Prostate gland (tissue), 2 donors: ENCODE results near the gene FAXDC2. TPM values are rescaled to one million over a fixed set of nuclear protein-coding genes. Genes with fewer than 3 reads are reported as not detected.

Experiments
- DNase-seq: peaks from one replicate; pipeline ENCODE4 v3.0.0-alpha.2; 2019; ENCODE audit warnings: low spot score
- H3K27ac ChIP-seq, 2 donors: fragments of 200-600 bp; sonication (generic); 2 replicates each; pipeline ENCODE4 v1.5.1; 2017 to 2019
- H3K27me3 ChIP-seq: fragments of 200-600 bp; sonication (generic); replicated peaks from 2 replicates; pipeline ENCODE4 v1.5.1; 2019; ENCODE audit not compliant: insufficient read depth
- H3K36me3 ChIP-seq, 2 donors: fragments of 200-600 bp; sonication (generic); 1 replicate in 1 of 2; 2 replicates in 1 of 2; pipeline versions ENCODE4 v1.5.1 to v1.8.1; 2017 to 2019
- H3K4me1 ChIP-seq: fragments of 200-600 bp; sonication (generic); replicated peaks from 2 replicates; pipeline ENCODE4 v1.5.1; 2019
- H3K4me3 ChIP-seq, 2 donors: fragments of 200-600 bp; sonication (generic); 2 replicates each; pipeline ENCODE4 v1.5.1; 2017 to 2019
- H3K9me3 ChIP-seq: fragments of 200-600 bp; sonication (generic); 2 replicates; pipeline ENCODE4 v1.5.1; 2017
- POLR2A ChIP-seq: fragments of 450-650 bp; IDR thresholded peaks from one replicate; pipeline ENCODE4 v1.6.1; 2016; ENCODE audit warnings: antibody characterized with exemption, mild to moderate bottlenecking
- POLR2AphosphoS5 ChIP-seq: sonication (generic); formaldehyde crosslinking; IDR thresholded peaks from one replicate; pipeline ENCODE4 v1.6.1; 2017; ENCODE audit warnings: antibody characterized with exemption
- WGBS: methylation state at CpG from one replicate; pipeline ENCODE4 v1.1.5; 2018; 5-methylcytosine and 5-hydroxymethylcytosine counted together
- intact Hi-C: fragments of 100-400 bp; cut with DNase I; formaldehyde crosslinking; loops from one replicate; pipeline ENCODE4 v1.14.2; 2022
- total RNA-seq, 2 donors: library from RNA; depleted of rRNA; stranded (reverse); fragments of >200 nt; gene quantifications; one replicate each; pipeline ENCODE4 v1.1.0, GENCODE V29; 2016
- TF ChIP-seq, protein P1 (sequence below), 4 experiments: fragments of 200-600 bp in 2 of 4; fragments of 450-650 bp in 2 of 4; sonication (generic) in 2 of 4; IDR thresholded peaks; 1 replicate in 3 of 4; 2 replicates in 1 of 4; pipeline ENCODE4 v1.5.1; 2016 to 2019; ENCODE audit warnings: antibody characterized with exemption in 4 of 4, mild to moderate bottlenecking in 2 of 4, moderate library complexity in 2 of 4

Gene FAXDC2
- total RNA-seq, 2 donors from 2014 or later: 35.3 to 81.7 TPM

DNA sequence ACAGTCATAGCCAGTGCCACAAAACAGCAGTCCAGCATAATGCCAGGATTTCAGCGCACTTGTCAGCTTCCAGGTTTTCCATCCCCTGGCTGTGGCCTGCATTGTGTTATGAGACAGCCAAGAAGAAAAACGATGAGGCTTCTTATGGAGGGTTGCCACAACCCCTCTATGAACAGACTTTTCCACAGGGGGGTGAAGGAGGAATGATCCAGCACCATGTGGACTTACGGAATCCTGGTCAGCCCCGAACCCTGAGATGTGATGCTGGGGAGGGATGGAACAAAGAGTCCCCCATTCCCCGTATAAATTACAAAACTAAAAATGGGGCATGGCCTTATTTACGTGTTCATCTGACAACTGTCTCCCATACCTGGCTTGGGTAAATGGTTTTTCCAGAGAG, 32.6 kb downstream of the FAXDC2 start:
- H3K9me3 ChIP-seq: no peaks in the 10 kb centered on the region
- no peak overlapping the region for H3K27ac ChIP-seq
- H3K36me3 ChIP-seq: no peaks in the 10 kb centered on the region
- H3K4me3 ChIP-seq: no peak overlapping the region
- no peaks in the 10 kb centered on the region for H3K4me1 ChIP-seq
- H3K27me3 ChIP-seq: no peaks in the 10 kb centered on the region
- 79% methylated on average over 6 of the region's 6 CpGs for whole genome bisulfite sequencing
- intact Hi-C loops: loop anchor here (10.0 kb wide), 1 partner anchor 133 kb away; no protein-coding TSS in a partner anchor
- no peak for DNase-seq
- TF ChIP-seq POLR2AphosphoS5: no peak
- no peak for TF ChIP-seq POLR2A

DNA sequence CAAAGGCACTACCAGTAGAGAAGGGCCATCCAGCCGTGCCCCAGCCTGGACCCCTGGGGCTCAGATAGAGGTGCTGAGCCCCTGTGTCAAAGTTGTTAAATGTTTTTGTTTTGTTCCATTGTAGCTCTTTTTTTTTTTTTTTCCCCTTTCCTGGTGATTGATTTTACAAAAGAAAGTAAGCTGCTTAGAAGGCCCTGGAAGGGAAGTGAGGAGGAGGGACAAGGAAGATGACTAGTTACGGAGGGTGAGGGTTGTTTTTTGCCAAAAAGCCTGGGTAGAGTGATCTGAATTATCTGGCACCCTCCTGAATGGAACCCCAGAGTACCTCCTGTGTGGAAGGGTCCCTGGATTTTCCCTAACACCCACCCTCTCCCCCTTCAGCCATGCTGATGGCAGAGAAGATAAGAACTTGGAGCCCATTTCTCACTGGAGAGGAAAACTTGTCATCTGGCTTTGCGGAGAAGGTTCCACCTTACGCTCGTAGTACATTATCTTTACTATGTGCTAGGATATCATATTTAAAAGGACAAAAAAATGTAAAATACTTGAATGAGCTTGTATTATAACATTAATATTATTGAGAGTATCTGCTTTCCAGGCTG, 33.4 kb downstream of the FAXDC2 start:
- Histone ChIP-seq H3K4me3 (no peak overlapping the region), H3K4me1 (no peaks in the 10 kb centered on the region), H3K9me3 (no peaks in the 10 kb centered on the region), H3K27ac (no peak overlapping the region), H3K27me3 (no peaks in the 10 kb centered on the region), H3K36me3 (no peaks in the 10 kb centered on the region)
- WGBS: 73% methylated on average over 5 of the region's 5 CpGs
- TF ChIP-seq POLR2A (no peak), POLR2AphosphoS5 (no peak)
- TF ChIP-seq, protein P1, sequence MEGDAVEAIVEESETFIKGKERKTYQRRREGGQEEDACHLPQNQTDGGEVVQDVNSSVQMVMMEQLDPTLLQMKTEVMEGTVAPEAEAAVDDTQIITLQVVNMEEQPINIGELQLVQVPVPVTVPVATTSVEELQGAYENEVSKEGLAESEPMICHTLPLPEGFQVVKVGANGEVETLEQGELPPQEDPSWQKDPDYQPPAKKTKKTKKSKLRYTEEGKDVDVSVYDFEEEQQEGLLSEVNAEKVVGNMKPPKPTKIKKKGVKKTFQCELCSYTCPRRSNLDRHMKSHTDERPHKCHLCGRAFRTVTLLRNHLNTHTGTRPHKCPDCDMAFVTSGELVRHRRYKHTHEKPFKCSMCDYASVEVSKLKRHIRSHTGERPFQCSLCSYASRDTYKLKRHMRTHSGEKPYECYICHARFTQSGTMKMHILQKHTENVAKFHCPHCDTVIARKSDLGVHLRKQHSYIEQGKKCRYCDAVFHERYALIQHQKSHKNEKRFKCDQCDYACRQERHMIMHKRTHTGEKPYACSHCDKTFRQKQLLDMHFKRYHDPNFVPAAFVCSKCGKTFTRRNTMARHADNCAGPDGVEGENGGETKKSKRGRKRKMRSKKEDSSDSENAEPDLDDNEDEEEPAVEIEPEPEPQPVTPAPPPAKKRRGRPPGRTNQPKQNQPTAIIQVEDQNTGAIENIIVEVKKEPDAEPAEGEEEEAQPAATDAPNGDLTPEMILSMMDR (IDR thresholded peaks at IDR 0.05): no peak
- no peak for DNase-seq
- intact Hi-C loops: loop anchor here (10.0 kb wide), 1 partner anchor 132 kb away; no protein-coding TSS in a partner anchor

DNA sequence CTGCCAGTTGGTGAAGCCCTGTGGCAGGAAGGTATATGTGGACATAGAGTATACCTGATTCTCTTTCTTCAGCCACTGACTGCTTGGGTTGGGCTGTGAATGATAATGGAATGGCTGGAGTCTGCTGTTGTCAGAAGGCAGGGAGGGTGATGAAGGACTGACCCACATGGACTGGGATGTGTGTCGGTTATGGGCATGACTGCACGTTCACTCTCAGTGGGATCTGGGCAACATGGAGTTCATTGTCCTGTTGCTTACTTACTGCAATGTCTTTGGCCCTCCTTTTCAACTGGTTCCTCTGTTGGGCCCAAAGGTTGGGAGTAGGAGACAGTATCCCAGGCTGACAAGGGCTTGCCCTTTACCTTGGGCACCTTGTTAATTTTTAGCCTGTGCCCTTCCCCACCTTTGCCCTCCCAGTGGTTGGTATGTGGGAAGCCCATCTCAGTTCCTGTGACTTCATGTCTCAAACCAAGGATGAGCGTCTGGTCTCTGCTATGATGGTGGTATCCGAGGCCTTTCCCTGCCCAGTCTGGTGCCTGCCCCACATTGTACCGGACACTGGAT, 34.6 kb downstream of the FAXDC2 start:
- Histone ChIP-seq H3K27ac (no peak overlapping the region), H3K27me3 (no peaks in the 10 kb centered on the region), H3K4me3 (no peak overlapping the region), H3K4me1 (no peaks in the 10 kb centered on the region), H3K9me3 (no peaks in the 10 kb centered on the region), H3K36me3 (no peaks in the 10 kb centered on the region)
- 86% methylated on average over 5 of the region's 5 CpGs for WGBS
- DNase-seq: no peak
- TF ChIP-seq, protein P1 (IDR thresholded peaks at IDR 0.05): no peak
- TF ChIP-seq POLR2AphosphoS5 (no peak), POLR2A (no peak)
- intact Hi-C loops: loop anchor here (10.0 kb wide), 1 partner anchor 131 kb away; no protein-coding TSS in a partner anchor

DNA sequence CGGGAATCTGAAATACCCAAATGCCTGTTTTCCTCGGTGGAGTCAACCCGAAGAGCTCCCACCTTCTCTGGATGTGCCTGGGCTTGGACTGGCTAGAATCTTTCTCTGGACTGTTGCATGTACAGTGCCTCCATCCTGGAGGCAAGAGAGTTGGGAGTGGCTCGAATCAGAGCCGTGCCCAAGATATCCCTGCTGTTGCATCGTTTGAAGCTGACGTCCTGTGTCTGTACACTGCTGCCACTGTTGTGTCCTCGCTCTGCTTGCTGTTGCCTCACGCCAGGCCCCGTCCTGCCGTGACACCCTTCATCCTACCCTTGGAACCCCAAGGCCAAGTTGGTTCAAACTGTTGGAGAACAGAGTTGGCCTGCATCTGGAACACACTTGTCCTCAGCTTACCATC, 35.4 kb downstream of the FAXDC2 start:
- 87% methylated on average over 11 of the region's 11 CpGs for WGBS

DNA sequence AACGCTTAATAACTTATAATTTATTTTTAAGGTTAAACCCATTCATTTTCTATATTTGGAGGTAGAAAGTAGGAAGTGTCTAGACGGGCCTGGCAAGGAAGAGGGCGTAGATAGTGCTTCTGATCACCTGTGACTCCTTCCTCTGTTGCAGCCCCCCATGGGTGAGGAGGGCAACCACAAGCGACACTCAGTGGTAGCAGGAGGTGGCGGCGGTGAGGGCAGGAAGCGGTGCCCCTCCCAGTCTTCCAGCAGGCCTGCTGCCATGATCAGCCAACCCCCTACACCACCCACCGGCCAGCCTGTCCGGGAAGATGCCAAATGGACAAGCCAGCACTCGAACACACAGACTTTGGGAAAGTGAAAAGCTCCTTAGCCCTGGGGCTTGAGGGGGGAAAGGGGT, 36.7 kb downstream of the FAXDC2 start:
- Histone ChIP-seq H3K36me3 (no peaks in the 10 kb centered on the region), H3K4me1 (no peaks in the 10 kb centered on the region), H3K9me3 (no peaks in the 10 kb centered on the region), H3K27ac (no peak overlapping the region), H3K27me3 (no peaks in the 10 kb centered on the region), H3K4me3 (no peak overlapping the region)
- intact Hi-C loops: loop anchor here (10.0 kb wide), 1 partner anchor 129 kb away; no protein-coding TSS in a partner anchor
- no peak for DNase-seq
- TF ChIP-seq POLR2A: no peak
- TF ChIP-seq, protein P1 (IDR thresholded peaks at IDR 0.05): no peak
- WGBS: 52% methylated on average over 10 of the region's 10 CpGs

More for the DNA sequence above, 35.4 kb downstream of the FAXDC2 start:
- Histone ChIP-seq H3K4me3 (no peak overlapping the region), H3K4me1 (no peaks in the 10 kb centered on the region), H3K36me3 (no peaks in the 10 kb centered on the region), H3K9me3 (no peaks in the 10 kb centered on the region), H3K27ac (no peak overlapping the region), H3K27me3 (no peaks in the 10 kb centered on the region)
- intact Hi-C loops: loop anchor here (10.0 kb wide), 1 partner anchor 130 kb away; no protein-coding TSS in a partner anchor
- TF ChIP-seq POLR2A: no peak
- TF ChIP-seq, protein P1 (IDR thresholded peaks at IDR 0.05): no peak
- no peak for TF ChIP-seq POLR2AphosphoS5
- DNase-seq: no peak
